Caco-2 (cell line): Measurements from ENCODE around the gene KPNA2. TPM values are rescaled to one million over a fixed set of nuclear protein-coding genes. Genes with fewer than 3 reads are reported as not detected.

Experiments
- BruUV-seq: library from RNA; stranded (reverse); fragments of 400-500 nt; replicated peaks from 2 replicates; lab custom pipeline; 2021; lab: Mats Ljungman, UMichigan
- CTCF ChIA-PET: fragments of 300-600 bp; sonication (Branson Sonifier 250); formaldehyde crosslinking; loops from one replicate; lab custom pipeline; 2022; ENCODE audit warnings: antibody characterized with exemption; lab: Charles Lee
- POLR2A ChIA-PET: fragments of 300-600 bp; sonication (Branson Sonifier 250); formaldehyde crosslinking; loops from one replicate; lab custom pipeline; 2022; ENCODE audit warnings: antibody characterized with exemption; lab: Charles Lee
- DNase-seq, 2 experiments: peaks; one replicate each; pipeline versions ENCODE4 v3.0.0 to v3.0.0-alpha.2; 2020 to 2022
- H3K27me3 ChIP-seq: replicated peaks from 2 replicates; pipeline ENCODE4 v1.6.0; 2011; ENCODE audit warnings: low read length; ENCODE audit not compliant: control insufficient read depth, insufficient read depth
- H3K36me3 ChIP-seq: 2 replicates; pipeline ENCODE4 v1.5.1; 2011; ENCODE audit warnings: low read length; ENCODE audit not compliant: control insufficient read depth, insufficient read depth
- H3K4me1 ChIP-seq: fragments of 250-450 bp; sonication (Bioruptor Pico); 2 replicates; pipeline ENCODE4 v1.5.1; 2020; ENCODE audit warnings: mild to moderate bottlenecking
- H3K4me3 ChIP-seq: 2 replicates; pipeline ENCODE4 v1.5.1; 2011; ENCODE audit warnings: low read depth, mild to moderate bottlenecking, control low read depth, low read length
- H3K9me3 ChIP-seq: fragments of 250-450 bp; sonication (Bioruptor Pico); 2 replicates; pipeline ENCODE4 v1.5.1; 2020; ENCODE audit warnings: mild to moderate bottlenecking, moderate library complexity
- H3K27ac Mint-ChIP-seq: one replicate; pipeline ENCODE4 v1.8.0; 2022; ENCODE audit warnings: mixed read lengths; ENCODE audit not compliant: unreplicated experiment
- H3K27me3 Mint-ChIP-seq: one replicate; pipeline ENCODE4 v1.8.0; 2022; ENCODE audit warnings: mixed read lengths; ENCODE audit not compliant: insufficient read depth, unreplicated experiment
- H3K36me3 Mint-ChIP-seq: one replicate; pipeline ENCODE4 v1.8.0; 2022; ENCODE audit warnings: mild to moderate bottlenecking, mixed read lengths; ENCODE audit not compliant: insufficient read depth, unreplicated experiment
- H3K4me1 Mint-ChIP-seq: one replicate; pipeline ENCODE4 v1.8.0; 2022; ENCODE audit warnings: low read depth, mixed read lengths; ENCODE audit not compliant: unreplicated experiment
- H3K4me3 Mint-ChIP-seq: one replicate; pipeline ENCODE4 v1.8.0; 2022; ENCODE audit warnings: mild to moderate bottlenecking, moderate library complexity, mixed read lengths; ENCODE audit not compliant: unreplicated experiment
- H3K9me3 Mint-ChIP-seq: one replicate; pipeline ENCODE4 v1.8.0; 2022; ENCODE audit warnings: mixed read lengths; ENCODE audit not compliant: unreplicated experiment
- intact Hi-C: fragments of 100-400 bp; cut with micrococcal nuclease; formaldehyde crosslinking; loops from one replicate; pipeline ENCODE4 v1.10.0; 2022; ENCODE audit not compliant: unreplicated experiment
- total RNA-seq: library from RNA; stranded (reverse); gene quantifications from 2 replicates; pipeline ENCODE4 v1.2.3, GENCODE V29; 2022
- TF ChIP-seq, protein P1 (sequence below), 2 experiments: fragments of 200-600 bp in 1 of 2; IDR thresholded peaks; 1 replicate in 1 of 2; 2 replicates in 1 of 2; pipeline versions ENCODE4 v1.5.1 to v1.8.0; 2011 to 2022; ENCODE audit warnings: antibody characterized with exemption in 1 of 2, control low read depth in 1 of 2, inconsistent platforms in 1 of 2, low read depth in 1 of 2, low read length in 1 of 2, mild to moderate bottlenecking in 1 of 2, moderate library complexity in 1 of 2; ENCODE audit not compliant: insufficient read depth in 1 of 2, severe bottlenecking in 1 of 2, unreplicated experiment in 1 of 2

KPNA2 gene
- total RNA-seq, 1 experiment from 2014 or later: 339 TPM

- ChIA-PET CTCF (no interaction called here), POLR2A (no interaction called here)
- Histone ChIP-seq H3K9me3 (no peaks in the 10 kb centered on the region), H3K36me3 (no peaks in the 10 kb centered on the region), H3K4me1 (peaks cover 6% of the 10 kb centered on the region; the same call in 1 of the 2 replicates), H3K4me3 (no peak overlapping the region), H3K27me3 (no peaks in the 10 kb centered on the region)
- TF ChIP-seq, protein P1, sequence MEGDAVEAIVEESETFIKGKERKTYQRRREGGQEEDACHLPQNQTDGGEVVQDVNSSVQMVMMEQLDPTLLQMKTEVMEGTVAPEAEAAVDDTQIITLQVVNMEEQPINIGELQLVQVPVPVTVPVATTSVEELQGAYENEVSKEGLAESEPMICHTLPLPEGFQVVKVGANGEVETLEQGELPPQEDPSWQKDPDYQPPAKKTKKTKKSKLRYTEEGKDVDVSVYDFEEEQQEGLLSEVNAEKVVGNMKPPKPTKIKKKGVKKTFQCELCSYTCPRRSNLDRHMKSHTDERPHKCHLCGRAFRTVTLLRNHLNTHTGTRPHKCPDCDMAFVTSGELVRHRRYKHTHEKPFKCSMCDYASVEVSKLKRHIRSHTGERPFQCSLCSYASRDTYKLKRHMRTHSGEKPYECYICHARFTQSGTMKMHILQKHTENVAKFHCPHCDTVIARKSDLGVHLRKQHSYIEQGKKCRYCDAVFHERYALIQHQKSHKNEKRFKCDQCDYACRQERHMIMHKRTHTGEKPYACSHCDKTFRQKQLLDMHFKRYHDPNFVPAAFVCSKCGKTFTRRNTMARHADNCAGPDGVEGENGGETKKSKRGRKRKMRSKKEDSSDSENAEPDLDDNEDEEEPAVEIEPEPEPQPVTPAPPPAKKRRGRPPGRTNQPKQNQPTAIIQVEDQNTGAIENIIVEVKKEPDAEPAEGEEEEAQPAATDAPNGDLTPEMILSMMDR (IDR thresholded peaks at IDR 0.05; ENCODE audit: insufficient read depth in 1 of 2, low read depth in 1 of 2, low read length in 1 of 2, severe bottlenecking in 1 of 2, unreplicated experiment in 1 of 2): no peak
- no peaks in the 10 kb centered on the region for H3K27me3 Mint-ChIP-seq
- H3K27ac Mint-ChIP-seq: no peak overlapping the region
- intact Hi-C loops: no loop called here
- H3K4me3 Mint-ChIP-seq: no peak overlapping the region
- DNase-seq: no peak
- no peaks in the 10 kb centered on the region for H3K9me3 Mint-ChIP-seq
- no TSS peak for BruUV-seq
- H3K36me3 Mint-ChIP-seq: no peaks in the 10 kb centered on the region
- H3K4me1 Mint-ChIP-seq: peaks cover 15% of the 10 kb centered on the region
Observed at GRCh38 chr17:67998466-67998865, 37.1 kb upstream of the KPNA2 start.

DNA sequence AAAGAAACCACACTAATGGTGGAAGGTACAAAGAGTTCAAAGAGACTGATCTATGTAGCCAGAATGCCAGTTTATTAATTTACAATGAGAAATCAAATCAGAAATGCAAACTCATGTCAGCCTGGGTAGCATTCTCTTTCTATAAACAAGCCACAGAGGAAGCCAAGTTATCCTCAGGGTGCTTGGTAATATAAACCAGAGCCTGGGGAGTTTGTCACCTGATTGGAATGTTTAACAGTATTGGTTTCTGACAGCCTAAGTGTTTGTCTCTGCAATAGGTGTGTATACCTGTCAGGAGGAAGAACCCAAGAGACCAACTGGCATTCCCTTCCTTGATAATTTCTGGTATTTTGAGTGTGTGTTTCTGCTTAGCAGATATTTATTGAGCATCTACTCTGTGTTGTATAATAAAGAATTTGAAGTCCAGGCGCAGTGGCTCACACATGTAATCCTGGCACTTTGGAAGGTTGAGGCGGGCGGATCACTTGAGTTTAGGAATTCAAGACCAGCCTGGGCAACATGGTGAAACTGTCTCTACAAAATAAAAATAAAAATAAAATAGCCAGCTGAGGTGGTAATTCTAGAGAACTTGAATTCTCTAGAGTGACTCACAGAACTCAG lies 36.1 kb upstream of the KPNA2 start:
- Mint-ChIP-seq H3K27ac (no peak overlapping the region), H3K36me3 (no peaks in the 10 kb centered on the region), H3K4me3 (no peak overlapping the region), H3K27me3 (no peaks in the 10 kb centered on the region), H3K4me1 (peaks cover 11% of the 10 kb centered on the region), H3K9me3 (no peaks in the 10 kb centered on the region)
- DNase-seq: no peak
- peaks cover 6% of the 10 kb centered on the region; the same call in 1 of the 2 replicates for H3K4me1 ChIP-seq
- no peak overlapping the region for H3K4me3 ChIP-seq
- H3K27me3 ChIP-seq: no peaks in the 10 kb centered on the region
- H3K36me3 ChIP-seq: no peaks in the 10 kb centered on the region
- TF ChIP-seq, protein P1 (IDR thresholded peaks at IDR 0.05; ENCODE audit: insufficient read depth in 1 of 2, low read depth in 1 of 2, low read length in 1 of 2, severe bottlenecking in 1 of 2, unreplicated experiment in 1 of 2): no peak
- ChIA-PET CTCF (no interaction called here), POLR2A (no interaction called here)
- intact Hi-C loops: no loop called here
- BruUV-seq: no TSS peak
- no peaks in the 10 kb centered on the region for H3K9me3 ChIP-seq

- ChIA-PET CTCF (interaction anchor here (0.6 kb wide), 1 partner anchor 20 kb away, joined by 3 read pairs; no protein-coding TSS in a partner anchor), POLR2A (no interaction called here)
- no peaks in the 10 kb centered on the region for H3K4me1 Mint-ChIP-seq
- H3K4me3 Mint-ChIP-seq: no peak overlapping the region
- intact Hi-C loops: no loop called here
- no peaks in the 10 kb centered on the region for H3K4me1 ChIP-seq
- no peaks in the 10 kb centered on the region for H3K27me3 Mint-ChIP-seq
- no peaks in the 10 kb centered on the region for H3K9me3 Mint-ChIP-seq
- DNase-seq: no peak
- no peaks in the 10 kb centered on the region for H3K36me3 Mint-ChIP-seq
- no peak overlapping the region for H3K4me3 ChIP-seq
- H3K27ac Mint-ChIP-seq: no peak overlapping the region
- H3K36me3 ChIP-seq: no peaks in the 10 kb centered on the region
- no peaks in the 10 kb centered on the region for H3K27me3 ChIP-seq
- no peaks in the 10 kb centered on the region for H3K9me3 ChIP-seq
- BruUV-seq: no TSS peak
- TF ChIP-seq, protein P1 (IDR thresholded peaks at IDR 0.05; ENCODE audit: insufficient read depth in 1 of 2, low read depth in 1 of 2, low read length in 1 of 2, severe bottlenecking in 1 of 2, unreplicated experiment in 1 of 2): no peak
Observed at GRCh38 chr17:68004201-68004600, 31.3 kb upstream of the KPNA2 start.
